Neural progenitor cell (in vitro differentiated cells): ENCODE data around the gene TSPAN13. TPM values are rescaled to one million over a fixed set of nuclear protein-coding genes. Genes with fewer than 3 reads are reported as not detected.

Source experiments
- DNase-seq: peaks from one replicate; pipeline ENCODE4 v3.0.0-alpha.2; 2016; ENCODE audit warnings: low spot score
- H2AFZ ChIP-seq: fragments of 200-600 bp; sonication (generic); replicated peaks from 2 replicates; pipeline ENCODE4 v1.6.1; 2016; ENCODE audit warnings: antibody characterized with exemption
- H3F3A ChIP-seq: fragments of 200-600 bp; sonication (generic); 2 replicates; pipeline ENCODE4 v1.6.1; 2016; ENCODE audit warnings: antibody characterized with exemption, low read depth
- H3K27ac ChIP-seq: fragments of 200-600 bp; sonication (generic); 2 replicates; pipeline ENCODE4 v1.5.1; 2016; ENCODE audit warnings: mild to moderate bottlenecking
- H3K27me3 ChIP-seq: fragments of 200-600 bp; sonication (generic); 2 replicates; pipeline ENCODE4 v1.6.1; 2016; ENCODE audit warnings: mild to moderate bottlenecking, moderate library complexity
- H3K36me3 ChIP-seq: fragments of 200-600 bp; sonication (generic); 2 replicates; pipeline ENCODE4 v1.5.1; 2016
- H3K4me1 ChIP-seq: fragments of 200-600 bp; sonication (generic); 2 replicates; pipeline ENCODE4 v1.6.1; 2016; ENCODE audit warnings: mixed run types
- H3K4me2 ChIP-seq: fragments of 200-600 bp; sonication (generic); 2 replicates; pipeline ENCODE4 v1.6.1; 2016
- H3K4me3 ChIP-seq: fragments of 200-600 bp; sonication (generic); 2 replicates; pipeline ENCODE4 v1.5.1; 2016
- H3K79me2 ChIP-seq: fragments of 200-600 bp; sonication (generic); 2 replicates; pipeline ENCODE4 v1.6.1; 2016; ENCODE audit warnings: low read depth
- H3K9ac ChIP-seq: fragments of 200-600 bp; sonication (generic); 2 replicates; pipeline ENCODE4 v1.6.1; 2016
- H3K9me3 ChIP-seq: fragments of 200-600 bp; sonication (generic); 2 replicates; pipeline ENCODE4 v1.5.1; 2016; ENCODE audit warnings: low read depth
- H4K20me1 ChIP-seq: fragments of 200-600 bp; sonication (generic); 2 replicates; pipeline ENCODE4 v1.6.1; 2016; ENCODE audit warnings: low read depth
- H3K27ac Mint-ChIP-seq: 3 replicates; pipeline ENCODE4 v1.8.0; 2021; ENCODE audit warnings: mixed read lengths
- H3K27me3 Mint-ChIP-seq: 2 replicates; pipeline ENCODE4 v1.8.0; 2022; ENCODE audit warnings: low read depth, mild to moderate bottlenecking, inconsistent platforms, moderate library complexity, mixed read lengths; ENCODE audit not compliant: insufficient read depth
- H3K36me3 Mint-ChIP-seq: 3 replicates; pipeline ENCODE4 v1.8.0; 2021; ENCODE audit warnings: mixed read lengths
- H3K4me1 Mint-ChIP-seq: 3 replicates; pipeline ENCODE4 v1.8.0; 2021; ENCODE audit warnings: mixed read lengths
- H3K4me3 Mint-ChIP-seq: 3 replicates; pipeline ENCODE4 v1.8.0; 2021; ENCODE audit warnings: mild to moderate bottlenecking, moderate library complexity, mixed read lengths
- H3K9me3 Mint-ChIP-seq: 3 replicates; pipeline ENCODE4 v1.8.0; 2020; ENCODE audit warnings: mixed read lengths
- CTCF ChIP-seq: fragments of 200-600 bp; sonication (generic); IDR thresholded peaks from 2 replicates; pipeline ENCODE4 v1.5.1; 2017; ENCODE audit warnings: antibody characterized with exemption, mild to moderate bottlenecking
- EZH2 ChIP-seq: fragments of 200-600 bp; sonication (generic); IDR thresholded peaks from 2 replicates; pipeline ENCODE4 v1.6.1; 2017; ENCODE audit warnings: antibody characterized with exemption, mild to moderate bottlenecking, moderate library complexity
- EZH2phosphoT487 ChIP-seq: fragments of 200-600 bp; sonication (generic); IDR thresholded peaks from 2 replicates; pipeline ENCODE4 v1.6.1; 2017; ENCODE audit warnings: antibody characterized with exemption
- total RNA-seq: library from RNA; depleted of rRNA; stranded (reverse); fragments of >200 nt; gene quantifications from 2 replicates; pipeline ENCODE4 v1.2.3, GENCODE V29; 2015; ENCODE audit warnings: low replicate concordance

Gene TSPAN13
- total RNA-seq, 1 donor from 2014 or later = 41.2 TPM

GRCh38 chr7:16810573-16810972 is 57.0 kb downstream of the TSPAN13 start:
- Mint-ChIP-seq H3K9me3 (no peaks in the 10 kb centered on the region), H3K4me3 (no peak overlapping the region), H3K27me3 (no peaks in the 10 kb centered on the region), H3K27ac (no peak overlapping the region), H3K4me1 (peaks cover 5% of the 10 kb centered on the region), H3K36me3 (no peaks in the 10 kb centered on the region)
- DNase-seq = no peak
- Histone ChIP-seq H3K4me2 (no peak overlapping the region), H3K27ac (no peak overlapping the region), H3F3A (no peaks in the 10 kb centered on the region), H3K79me2 (no peaks in the 10 kb centered on the region), H3K36me3 (no peaks in the 10 kb centered on the region), H3K9me3 (no peaks in the 10 kb centered on the region), H3K9ac (no peak overlapping the region), H3K4me3 (no peak overlapping the region), H3K27me3 (no peaks in the 10 kb centered on the region), H4K20me1 (no peaks in the 10 kb centered on the region), H3K4me1 (no peaks in the 10 kb centered on the region), H2AFZ (no peak overlapping the region)
- TF ChIP-seq EZH2phosphoT487 = no peak
- no peak for TF ChIP-seq CTCF
- no peak for TF ChIP-seq EZH2

DNA sequence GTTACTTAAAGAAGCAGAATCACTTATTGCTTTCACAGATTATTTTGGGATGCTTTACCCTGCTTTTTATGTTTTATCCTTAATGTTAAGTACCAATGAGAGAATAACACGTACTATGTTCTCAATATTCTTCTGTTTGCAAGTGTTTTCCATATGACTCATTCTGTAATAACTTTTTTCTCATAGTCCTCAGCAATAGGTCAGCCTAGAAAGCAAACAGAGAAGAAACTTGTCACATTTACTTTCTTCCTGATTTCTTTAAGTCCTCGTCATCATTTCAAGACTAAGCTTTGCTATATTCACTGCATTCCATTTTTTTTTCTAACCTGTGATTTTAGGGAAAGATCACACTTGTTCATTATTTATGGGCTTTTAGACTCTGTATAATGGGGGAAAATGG is 58.0 kb downstream of the TSPAN13 start:
- Mint-ChIP-seq H3K9me3 (no peaks in the 10 kb centered on the region), H3K27me3 (no peaks in the 10 kb centered on the region), H3K27ac (no peak overlapping the region), H3K36me3 (no peaks in the 10 kb centered on the region), H3K4me3 (no peak overlapping the region), H3K4me1 (peaks cover 7% of the 10 kb centered on the region)
- no peaks in the 10 kb centered on the region for H3K36me3 ChIP-seq
- no peak for DNase-seq
- no peaks in the 10 kb centered on the region for H3K9me3 ChIP-seq
- H4K20me1 ChIP-seq = no peaks in the 10 kb centered on the region
- H3K27me3 ChIP-seq = no peaks in the 10 kb centered on the region
- H3K9ac ChIP-seq = no peak overlapping the region
- H3K27ac ChIP-seq = no peak overlapping the region
- no peaks in the 10 kb centered on the region for H3F3A ChIP-seq
- H3K4me2 ChIP-seq = no peak overlapping the region
- H3K79me2 ChIP-seq = no peaks in the 10 kb centered on the region
- H3K4me3 ChIP-seq = no peak overlapping the region
- no peak for TF ChIP-seq EZH2
- TF ChIP-seq CTCF = no peak
- H2AFZ ChIP-seq = no peak overlapping the region
- H3K4me1 ChIP-seq = no peaks in the 10 kb centered on the region

DNA sequence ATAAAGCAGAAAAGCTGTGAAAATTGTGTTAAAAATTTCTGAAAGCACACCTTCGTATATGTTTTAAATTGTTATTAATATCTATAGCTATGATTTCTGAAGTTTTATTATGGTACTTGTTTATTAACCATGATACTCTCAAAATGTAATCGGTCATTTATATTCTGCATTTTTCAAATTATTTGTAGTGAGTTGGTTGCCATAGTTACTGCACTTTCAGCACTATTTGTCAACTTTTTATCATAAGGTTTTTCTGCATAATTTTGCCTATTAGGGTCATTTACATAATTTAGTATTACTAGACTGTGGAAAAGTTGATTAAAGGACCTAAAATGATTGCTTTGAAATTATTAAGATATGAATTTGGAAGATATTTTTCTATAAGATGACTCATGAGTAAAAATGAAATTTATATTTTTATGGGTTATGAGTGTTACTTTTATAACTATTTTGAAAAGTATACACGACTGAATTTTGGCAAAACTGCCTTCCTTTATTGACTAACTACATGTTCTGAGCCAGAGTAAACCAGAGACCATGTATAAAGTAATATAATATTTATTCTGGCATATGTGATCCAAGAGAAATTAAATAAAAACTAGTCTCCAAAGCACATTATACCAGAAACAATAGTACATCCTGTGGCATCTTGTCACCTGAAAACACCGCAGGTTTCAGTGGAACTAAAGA is 59.1 kb downstream of the TSPAN13 start:
- H3K4me1 ChIP-seq = no peaks in the 10 kb centered on the region
- no peaks in the 10 kb centered on the region for H3K36me3 ChIP-seq
- H3K4me3 ChIP-seq = no peak overlapping the region
- no peaks in the 10 kb centered on the region for H4K20me1 ChIP-seq
- H3F3A ChIP-seq = no peaks in the 10 kb centered on the region
- no peaks in the 10 kb centered on the region for H3K79me2 ChIP-seq
- no peaks in the 10 kb centered on the region for H3K27me3 Mint-ChIP-seq
- H3K4me2 ChIP-seq = no peak overlapping the region
- H3K4me1 Mint-ChIP-seq = peaks cover 15% of the 10 kb centered on the region
- H3K4me3 Mint-ChIP-seq = no peak overlapping the region
- H3K9me3 Mint-ChIP-seq = no peaks in the 10 kb centered on the region
- H3K27ac Mint-ChIP-seq = no peak overlapping the region
- no peak overlapping the region for H3K27ac ChIP-seq
- no peaks in the 10 kb centered on the region for H3K36me3 Mint-ChIP-seq
- no peak overlapping the region for H3K9ac ChIP-seq
- H3K27me3 ChIP-seq = no peaks in the 10 kb centered on the region
- H3K9me3 ChIP-seq = no peaks in the 10 kb centered on the region
- H2AFZ ChIP-seq = no peak overlapping the region
- no peak for DNase-seq
- TF ChIP-seq EZH2phosphoT487 (no peak), CTCF (no peak), EZH2 (no peak)
